ENCODE data around the gene RTN4RL2. TPM values are rescaled to one million over a fixed set of nuclear protein-coding genes. Genes with fewer than 3 reads are reported as not detected.

The RTN4RL2 gene
- polyA plus RNA-seq, 3 donors, result 0.40 to 0.53 (median 0.44) TPM

DNA sequence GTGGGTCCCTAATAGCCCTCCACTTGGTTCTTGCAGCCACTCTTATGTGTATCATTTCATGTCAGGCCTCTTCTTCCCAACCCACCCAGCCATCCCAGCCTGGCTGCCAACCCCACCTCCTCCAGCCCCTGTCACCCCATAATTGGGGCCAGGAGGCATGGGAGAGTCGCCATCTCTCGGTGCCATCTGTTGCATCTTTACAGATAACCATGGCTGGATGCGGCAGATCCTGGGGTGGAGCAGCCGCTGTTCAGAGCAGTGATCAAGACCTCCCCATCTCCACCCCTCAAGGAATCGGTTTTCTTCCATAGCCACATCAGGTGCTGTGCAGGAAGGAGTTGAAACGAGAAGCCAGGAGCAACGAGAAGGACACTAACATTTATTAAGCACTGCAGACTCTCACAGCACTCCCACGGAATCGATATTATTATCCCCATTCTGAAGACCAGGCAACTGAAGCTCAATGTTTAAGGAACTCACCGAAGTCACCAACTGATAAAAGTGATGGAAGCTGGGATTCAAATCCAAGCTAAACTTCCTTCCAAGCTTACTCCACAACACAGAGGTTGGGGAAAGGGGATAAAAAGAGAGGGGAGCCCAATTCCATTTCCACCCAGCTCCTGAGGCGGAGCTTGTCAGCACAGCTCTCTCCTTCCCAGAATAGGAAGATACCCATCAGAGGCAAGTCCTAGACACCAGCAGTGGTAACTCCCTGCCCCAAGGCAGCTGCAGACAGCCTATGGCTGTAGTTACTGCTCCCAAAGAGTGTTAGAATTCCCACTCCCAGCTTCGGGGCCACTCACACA, 52.5 kb downstream of the RTN4RL2 start:
- Mint-ChIP-seq H3K9me3 (peaks cover 0 to 3% (median 0%) of the 10 kb centered on the region in 7 donors), H3K27ac (peak overlapping the region in 2 of 7 donors; percentile 42 to 53), H3K27me3 (ENCODE audit: low read depth in 3 of 3) (peaks cover 1 to 12% (median 6%) of the 10 kb centered on the region in 3 donors), H3K4me1 (peaks cover 26% of the 10 kb centered on the region), H3K4me3 (no peak overlapping the region), H3K36me3 (peaks cover 0 to 7% of the 10 kb centered on the region in 2 donors)
- DNase-seq, result no peak
- 97% methylated on average over 5 of the region's 12 CpGs for WGBS (ENCODE audit: insufficient coverage)
- intact Hi-C loops (cut with micrococcal nuclease), result no loop called here
- Histone ChIP-seq H3K27me3 (ENCODE audit: control insufficient read depth in 2 of 2, insufficient read depth in 2 of 2, low read length in 2 of 2) (no peaks in the 10 kb centered on the region), H3K4me1 (ENCODE audit: control insufficient read depth in 1 of 2, insufficient read depth in 2 of 2, low read length in 2 of 2) (peaks cover 16 to 22% of the 10 kb centered on the region in 2 donors), H4K20me1 (ENCODE audit: insufficient read depth, low read length) (no peaks in the 10 kb centered on the region), H3K9me3 (replicated peaks in 1 of 2; ENCODE audit: control insufficient read depth in 1 of 2, insufficient read depth in 1 of 2, low read length in 2 of 2) (no peaks in the 10 kb centered on the region), H3K36me3 (replicated peaks in 1 of 2; ENCODE audit: control insufficient read depth in 1 of 2, insufficient read depth in 2 of 2, low read length in 2 of 2) (peaks cover 0 to under 1% of the 10 kb centered on the region in 2 donors), H3K4me3 (replicated peaks in 1 of 3; ENCODE audit: low read depth in 2 of 3, low read length in 3 of 3) (no peak overlapping the region), H3K4me2 (replicated peaks; ENCODE audit: extremely low read depth, low read length, poor library complexity, severe bottlenecking) (no peak overlapping the region), H3K9ac (ENCODE audit: insufficient read depth, low read length, poor library complexity, severe bottlenecking) (no peak overlapping the region), H2AFZ (ENCODE audit: insufficient read depth, low read depth, low read length, poor library complexity, severe bottlenecking) (no peak overlapping the region), H3K79me2 (ENCODE audit: insufficient read depth, low read length) (peaks cover 19% of the 10 kb centered on the region), H3K27ac (ENCODE audit: low read depth in 1 of 2, low read length in 2 of 2) (no peak overlapping the region)
- TF ChIP-seq CTCF (IDR thresholded peaks at IDR 0.05), result no peak

DNA sequence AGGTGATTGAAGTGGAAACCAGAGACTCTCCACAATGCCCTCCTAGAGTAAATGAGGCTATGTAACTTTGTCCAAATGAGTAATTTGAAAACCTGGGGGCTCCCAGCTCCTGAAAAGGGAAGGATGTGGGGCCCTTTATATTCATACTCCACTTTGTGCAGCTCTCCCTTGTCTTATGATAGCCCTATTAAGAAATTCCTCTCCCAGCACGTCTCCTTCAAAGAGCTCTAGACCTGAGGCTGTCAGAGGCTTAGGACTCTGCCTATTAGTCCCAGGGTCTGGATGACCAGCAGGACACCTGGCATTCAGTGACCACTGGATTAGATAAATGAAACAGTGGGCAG, 53.1 kb downstream of the RTN4RL2 start:
- Histone ChIP-seq H3K36me3 (replicated peaks in 1 of 2; ENCODE audit: control insufficient read depth in 1 of 2, insufficient read depth in 2 of 2, low read length in 2 of 2) (no peaks in the 10 kb centered on the region), H3K27ac (ENCODE audit: low read depth in 1 of 2, low read length in 2 of 2) (no peak overlapping the region), H3K4me3 (replicated peaks in 1 of 3; ENCODE audit: low read depth in 2 of 3, low read length in 3 of 3) (no peak overlapping the region), H3K4me2 (replicated peaks; ENCODE audit: extremely low read depth, low read length, poor library complexity, severe bottlenecking) (no peak overlapping the region), H2AFZ (ENCODE audit: insufficient read depth, low read depth, low read length, poor library complexity, severe bottlenecking) (no peak overlapping the region), H3K9me3 (replicated peaks in 1 of 2; ENCODE audit: control insufficient read depth in 1 of 2, insufficient read depth in 1 of 2, low read length in 2 of 2) (no peaks in the 10 kb centered on the region), H3K79me2 (ENCODE audit: insufficient read depth, low read length) (peaks cover 19% of the 10 kb centered on the region), H3K9ac (ENCODE audit: insufficient read depth, low read length, poor library complexity, severe bottlenecking) (no peak overlapping the region), H3K27me3 (ENCODE audit: control insufficient read depth in 2 of 2, insufficient read depth in 2 of 2, low read length in 2 of 2) (no peaks in the 10 kb centered on the region), H4K20me1 (ENCODE audit: insufficient read depth, low read length) (no peaks in the 10 kb centered on the region), H3K4me1 (ENCODE audit: control insufficient read depth in 1 of 2, insufficient read depth in 2 of 2, low read length in 2 of 2) (peaks cover 16 to 22% of the 10 kb centered on the region in 2 donors)
- H3K4me3 Mint-ChIP-seq, result peak overlapping the region in 1 of 2 donors; percentile 39
- peaks cover 0 to 3% (median 0%) of the 10 kb centered on the region in 7 donors for H3K9me3 Mint-ChIP-seq
- DNase-seq, result no peak
- H3K4me1 Mint-ChIP-seq, result peaks cover 26% of the 10 kb centered on the region
- intact Hi-C loops (cut with micrococcal nuclease), result no loop called here
- no peak overlapping the region for H3K27ac Mint-ChIP-seq
- peaks cover 1 to 13% (median 6%) of the 10 kb centered on the region in 3 donors for H3K27me3 Mint-ChIP-seq (ENCODE audit: low read depth in 3 of 3)
- peaks cover 0 to 7% of the 10 kb centered on the region in 2 donors for H3K36me3 Mint-ChIP-seq
- WGBS (ENCODE audit: insufficient coverage), result 0% methylated on average over 1 of the region's 1 CpG
- TF ChIP-seq CTCF (IDR thresholded peaks at IDR 0.05), result no peak

Data from CD14-positive monocyte (primary cell).